NOMO-1 treated with dmso at 0.1 percent for 144 hours (cell line): ENCODE measurements around the gene ARHGAP30.

Source experiments
- DNase-seq: peaks from one replicate; lab custom pipeline; 2025; ENCODE audit not compliant: unreplicated experiment; lab: John Stamatoyannopoulos, UW

The ARHGAP30 gene

GRCh38 chr1:161089938-161090337, 20.2 kb upstream of the ARHGAP30 start:
- no peak for DNase-seq

GRCh38 chr1:161089251-161089924, 19.7 kb upstream of the ARHGAP30 start, which contains the start of gene NECTIN4:
NECTIN4 (minus strand) TSS chr1:161089558; CDS start chr1:161089296, 262 bp downstream.
- no peak for DNase-seq

- DNase-seq: no peak
Observed at GRCh38 chr1:161088587-161089110, 19.0 kb upstream of the ARHGAP30 start.

- no peak for DNase-seq
Observed at GRCh38 chr1:161086457-161086856, 16.8 kb upstream of the ARHGAP30 start.

- DNase-seq: no peak
Observed at GRCh38 chr1:161085165-161085564, 15.5 kb upstream of the ARHGAP30 start.

- DNase-seq: no peak
Observed at GRCh38 chr1:161084597-161084988, 14.9 kb upstream of the ARHGAP30 start.

- peak; percentile 22 for DNase-seq
Observed at GRCh38 chr1:161083748-161084596, 14.3 kb upstream of the ARHGAP30 start.

GRCh38 chr1:161082996-161083747, 13.5 kb upstream of the ARHGAP30 start:
- peak; percentile 79 for DNase-seq

GRCh38 chr1:161082483-161082882, 12.8 kb upstream of the ARHGAP30 start:
- no peak for DNase-seq

- no peak for DNase-seq
Observed at GRCh38 chr1:161081519-161081918, 11.8 kb upstream of the ARHGAP30 start.

GRCh38 chr1:161080441-161081405, 11.0 kb upstream of the ARHGAP30 start:
- DNase-seq: no peak

GRCh38 chr1:161079436-161080110, 9.9 kb upstream of the ARHGAP30 start:
- no peak for DNase-seq

- no peak for DNase-seq
Observed at GRCh38 chr1:161077426-161077825, 7.7 kb upstream of the ARHGAP30 start.

GRCh38 chr1:161076410-161076809, 6.7 kb upstream of the ARHGAP30 start:
- no peak for DNase-seq

- DNase-seq: no peak
Observed at GRCh38 chr1:161074676-161075368, 5.1 kb upstream of the ARHGAP30 start.

GRCh38 chr1:161073474-161074121, 3.9 kb upstream of the ARHGAP30 start:
- DNase-seq: no peak

- no peak for DNase-seq
Observed at GRCh38 chr1:161072751-161073449, 3.2 kb upstream of the ARHGAP30 start.

GRCh38 chr1:161071886-161072371, 2.2 kb upstream of the ARHGAP30 start:
- DNase-seq: peak; percentile 18
